GM19395 (cell line): ENCODE data around the gene DIPK1B.

Experiments
- ATAC-seq: cut with Tn5 transposase; IDR thresholded peaks from one replicate; pipeline ENCODE4 v1.9.1; 2021; ENCODE audit warnings: mild to moderate bottlenecking, moderate library complexity; ENCODE audit not compliant: unreplicated experiment

The DIPK1B gene

GRCh38 chr9:136718345-136719194 lies 6.2 kb downstream of the DIPK1B start:
- no peak for ATAC-seq

GRCh38 chr9:136719195-136719880 lies 7.0 kb downstream of the DIPK1B start:
- no peak for ATAC-seq

GRCh38 chr9:136720251-136720897 lies 8.0 kb downstream of the DIPK1B start:
- ATAC-seq: no peak

GRCh38 chr9:136720898-136721338 lies 8.5 kb downstream of the DIPK1B start:
- ATAC-seq: no peak

- no peak for ATAC-seq
Observed at GRCh38 chr9:136721339-136722092, 9.1 kb downstream of the DIPK1B start.

- no peak for ATAC-seq
Observed at GRCh38 chr9:136722093-136722968, 10.0 kb downstream of the DIPK1B start.

- ATAC-seq: no peak
Observed at GRCh38 chr9:136722969-136723356, 10.6 kb downstream of the DIPK1B start.

GRCh38 chr9:136723362-136723976 lies 11.1 kb downstream of the DIPK1B start:
- no peak for ATAC-seq

- no peak for ATAC-seq
Observed at GRCh38 chr9:136723989-136724388, 11.6 kb downstream of the DIPK1B start.

- no peak for ATAC-seq
Observed at GRCh38 chr9:136724772-136725171, 12.4 kb downstream of the DIPK1B start.

GRCh38 chr9:136725612-136726011 lies 13.2 kb downstream of the DIPK1B start:
- no peak for ATAC-seq

- no peak for ATAC-seq
Observed at GRCh38 chr9:136726118-136726517, 13.7 kb downstream of the DIPK1B start.

GRCh38 chr9:136726631-136727191 lies 14.3 kb downstream of the DIPK1B start:
- no peak for ATAC-seq

- ATAC-seq: peak; percentile 52
Observed at GRCh38 chr9:136728080-136728547, 15.7 kb downstream of the DIPK1B start.

- peak; percentile 26 for ATAC-seq
Observed at GRCh38 chr9:136728548-136729123, 16.3 kb downstream of the DIPK1B start.

GRCh38 chr9:136729144-136729543 lies 16.8 kb downstream of the DIPK1B start:
- ATAC-seq: no peak

GRCh38 chr9:136729926-136730325 lies 17.6 kb downstream of the DIPK1B start:
- no peak for ATAC-seq

- ATAC-seq: no peak
Observed at GRCh38 chr9:136732444-136733178, 20.2 kb downstream of the DIPK1B start.
